Activated CD8-positive, alpha-beta memory T cell treated with anti-CD3 and anti-CD28 coated beads, Interleukin-2, amount 10 ng/mL, durations not matched to agents 7 days and 5 days (primary cell): ENCODE data around the gene TWF1. TPM values are rescaled to one million over a fixed set of nuclear protein-coding genes. Genes with fewer than 3 reads are reported as not detected.
"Not testable (repeated sequence)": the region's sequence is repeated elsewhere in the genome, so short reads cannot be mapped to it uniquely, and the experiment has no call there.

ENCODE experiments used
- ATAC-seq: fragments of 150-1000 bp; cut with Tn5 transposase; one replicate; pipeline ENCODE4 v1.10.0; 2021; ENCODE audit warnings: moderate library complexity
- CTCF ChIA-PET: fragments of 350-600 bp; sonication (Branson Sonifier 250); formaldehyde crosslinking; loops from one replicate; lab custom pipeline; 2021; ENCODE audit warnings: antibody characterized with exemption; lab: Charles Lee
- DNase-seq: peaks from one replicate; pipeline ENCODE4 v3.0.0-alpha.2; 2020
- H3K27ac Mint-ChIP-seq: one replicate; pipeline ENCODE4 v1.8.0; 2021; ENCODE audit warnings: mild to moderate bottlenecking, mixed read lengths
- H3K27me3 Mint-ChIP-seq: one replicate; pipeline ENCODE4 v1.8.0; 2021; ENCODE audit warnings: mixed read lengths
- H3K36me3 Mint-ChIP-seq: one replicate; pipeline ENCODE4 v1.8.0; 2021; ENCODE audit warnings: mild to moderate bottlenecking, mixed read lengths
- H3K4me1 Mint-ChIP-seq: one replicate; pipeline ENCODE4 v1.8.0; 2021; ENCODE audit warnings: mixed read lengths
- H3K4me3 Mint-ChIP-seq: one replicate; pipeline ENCODE4 v1.8.0; 2021; ENCODE audit warnings: mild to moderate bottlenecking, moderate library complexity, mixed read lengths
- H3K9me3 Mint-ChIP-seq: one replicate; pipeline ENCODE4 v1.8.0; 2022; ENCODE audit warnings: low read depth, mixed read lengths
- total RNA-seq, 2 experiments: library from RNA; stranded (reverse); gene quantifications; one replicate each; pipeline ENCODE4 v1.2.3, GENCODE V29; 2021

Gene TWF1
- total RNA-seq, 2 experiments from 2014 or later: 25.2 to 27.4 TPM

- no peak overlapping the region for H3K4me3 Mint-ChIP-seq
- H3K27me3 Mint-ChIP-seq: no peaks in the 10 kb centered on the region
- no peaks in the 10 kb centered on the region for H3K4me1 Mint-ChIP-seq
- CTCF ChIA-PET: no interaction called here
- H3K36me3 Mint-ChIP-seq: peaks cover 40% of the 10 kb centered on the region
- ATAC-seq (no peak), DNase-seq (no peak)
- no peak overlapping the region for H3K27ac Mint-ChIP-seq
- H3K9me3 Mint-ChIP-seq: no peaks in the 10 kb centered on the region
These were observed 19.0 kb downstream of the TWF1 start for GRCh38 chr12:43786899-43787693.

- DNase-seq (no peak), ATAC-seq (no peak)
- CTCF ChIA-PET: interaction anchor here (2.1 kb wide), 1 partner anchor 107 kb away, joined by 14 read pairs; no protein-coding TSS in a partner anchor
- Mint-ChIP-seq H3K4me3 (no peak overlapping the region), H3K27ac (no peak overlapping the region), H3K36me3 (peaks cover 23% of the 10 kb centered on the region), H3K27me3 (no peaks in the 10 kb centered on the region), H3K9me3 (no peaks in the 10 kb centered on the region), H3K4me1 (no peaks in the 10 kb centered on the region)
These were observed 29.6 kb downstream of the TWF1 start for GRCh38 chr12:43776498-43776897.

GRCh38 chr12:43766291-43766690, 39.8 kb downstream of the TWF1 start:
- no peak for ATAC-seq
- Mint-ChIP-seq H3K4me1 (peaks cover 21% of the 10 kb centered on the region), H3K4me3 (no peak overlapping the region), H3K9me3 (no peaks in the 10 kb centered on the region), H3K27ac (no peak overlapping the region), H3K27me3 (no peaks in the 10 kb centered on the region), H3K36me3 (peaks cover 50% of the 10 kb centered on the region)
- no peak for DNase-seq
- CTCF ChIA-PET: no interaction called here

- Mint-ChIP-seq H3K36me3 (peaks cover 42% of the 10 kb centered on the region), H3K4me1 (peaks cover 32% of the 10 kb centered on the region)
- CTCF ChIA-PET: interaction anchor here (1.4 kb wide), 1 partner anchor 118 kb away, joined by 3 read pairs; no protein-coding TSS in a partner anchor
These were observed 41.6 kb downstream of the TWF1 start for GRCh38 chr12:43764528-43764927.

GRCh38 chr12:43763769-43764168, 42.3 kb downstream of the TWF1 start:
- H3K27ac Mint-ChIP-seq: no peak overlapping the region
- peaks cover 39% of the 10 kb centered on the region for H3K36me3 Mint-ChIP-seq
- CTCF ChIA-PET: interaction anchor here (1.3 to 1.5 kb wide), 3 partner anchors 8 to 119 kb away, joined by 3 read pairs; no protein-coding TSS in a partner anchor
- DNase-seq: no peak
- no peak for ATAC-seq
- no peaks in the 10 kb centered on the region for H3K27me3 Mint-ChIP-seq
- peaks cover 33% of the 10 kb centered on the region for H3K4me1 Mint-ChIP-seq
- H3K4me3 Mint-ChIP-seq: no peak overlapping the region
- H3K9me3 Mint-ChIP-seq: no peaks in the 10 kb centered on the region

More at GRCh38 chr12:43764528-43764927, 41.6 kb downstream of the TWF1 start:
- Mint-ChIP-seq H3K27ac (no peak overlapping the region), H3K4me3 (no peak overlapping the region), H3K27me3 (no peaks in the 10 kb centered on the region), H3K9me3 (no peaks in the 10 kb centered on the region)
- ATAC-seq: no peak
- DNase-seq: no peak

GRCh38 chr12:43762596-43762995, 43.5 kb downstream of the TWF1 start:
- DNase-seq (no peak), ATAC-seq (no peak)
- no peak overlapping the region for H3K4me3 Mint-ChIP-seq
- H3K27me3 Mint-ChIP-seq: no peaks in the 10 kb centered on the region
- H3K9me3 Mint-ChIP-seq: no peaks in the 10 kb centered on the region
- H3K36me3 Mint-ChIP-seq: peaks cover 30% of the 10 kb centered on the region
- peak overlapping the region; percentile 11 for H3K27ac Mint-ChIP-seq
- CTCF ChIA-PET: interaction anchor here (0.6 to 1.5 kb wide), 4 partner anchors 9 to 117 kb away, joined by 3 to 4 read pairs (median 3); partner anchors contain the start of gene TWF1
- H3K4me1 Mint-ChIP-seq: peaks cover 41% of the 10 kb centered on the region

- Mint-ChIP-seq H3K9me3 (no peaks in the 10 kb centered on the region), H3K36me3 (peaks cover 31% of the 10 kb centered on the region), H3K4me3 (peak overlapping the region; percentile 57), H3K27ac (peak overlapping the region; percentile 65), H3K4me1 (peaks cover 48% of the 10 kb centered on the region), H3K27me3 (no peaks in the 10 kb centered on the region)
- ATAC-seq (no peak), DNase-seq (no peak)
- CTCF ChIA-PET: interaction anchor here (0.8 kb wide), 1 partner anchor 121 kb away, joined by 3 read pairs; no protein-coding TSS in a partner anchor
These were observed 44.6 kb downstream of the TWF1 start for GRCh38 chr12:43761500-43761899.

GRCh38 chr12:43760396-43760795, 45.7 kb downstream of the TWF1 start:
- no peaks in the 10 kb centered on the region for H3K9me3 Mint-ChIP-seq
- H3K27me3 Mint-ChIP-seq: no peaks in the 10 kb centered on the region
- DNase-seq: no peak
- H3K4me1 Mint-ChIP-seq: peaks cover 55% of the 10 kb centered on the region
- no peak for ATAC-seq
- CTCF ChIA-PET: interaction anchor here (2.0 kb wide), 1 partner anchor 122 kb away, joined by 7 read pairs; no protein-coding TSS in a partner anchor
- peak overlapping the region; percentile 99 for H3K27ac Mint-ChIP-seq
- peak overlapping the region; percentile 80 for H3K4me3 Mint-ChIP-seq
- peaks cover 37% of the 10 kb centered on the region for H3K36me3 Mint-ChIP-seq

GRCh38 chr12:43758728-43759563, 47.2 kb downstream of the TWF1 start, which contains the start of the genes IRAK4 and PUS7L:
TSS of gene IRAK4 (plus strand) at chr12:43758951. CDS start at chr12:43768112, 9,161 bp downstream.
TSS of gene PUS7L (minus strand) at chr12:43758790. CDS start at chr12:43755245, 3,545 bp downstream.
- Mint-ChIP-seq H3K4me1 (peaks cover 58% of the 10 kb centered on the region), H3K36me3 (peaks cover 38% of the 10 kb centered on the region)
- CTCF ChIA-PET: interaction anchor here (0.7 to 2.0 kb wide), 9 partner anchors 9 to 1433 kb away, joined by 3 to 9 read pairs (median 5); partner anchors contain the start of gene TWF1

GRCh38 chr12:43758247-43758727, 47.8 kb downstream of the TWF1 start:
- ATAC-seq: peak; percentile 8

More at GRCh38 chr12:43758728-43759563, 47.2 kb downstream of the TWF1 start, which contains the start of the genes IRAK4 and PUS7L:
- peak; percentile 97 for ATAC-seq
- Mint-ChIP-seq H3K27me3 (no peaks in the 10 kb centered on the region), H3K4me3 (peak within 1 kb of the TSS; percentile 80), H3K27ac (peak within 1 kb of the TSS; percentile 99), H3K9me3 (no peaks in the 10 kb centered on the region)
- DNase-seq: peak; percentile 97

GRCh38 chr12:43754015-43754414, 52.1 kb downstream of the TWF1 start:
- no peak for ATAC-seq
- Mint-ChIP-seq H3K36me3 (peaks cover 49% of the 10 kb centered on the region), H3K27ac (no peak overlapping the region), H3K9me3 (no peaks in the 10 kb centered on the region), H3K4me3 (no peak overlapping the region), H3K27me3 (no peaks in the 10 kb centered on the region), H3K4me1 (peaks cover 37% of the 10 kb centered on the region)
- CTCF ChIA-PET: interaction anchor here (1.6 kb wide), 1 partner anchor 53 kb away, joined by 5 read pairs; the partner anchor contains the start of gene TWF1
- no peak for DNase-seq

More at GRCh38 chr12:43758247-43758727, 47.8 kb downstream of the TWF1 start:
- no peak for DNase-seq
- H3K4me3 Mint-ChIP-seq: peak overlapping the region; percentile 80
- peaks cover 38% of the 10 kb centered on the region for H3K36me3 Mint-ChIP-seq
- H3K9me3 Mint-ChIP-seq: no peaks in the 10 kb centered on the region
- H3K4me1 Mint-ChIP-seq: peaks cover 58% of the 10 kb centered on the region
- CTCF ChIA-PET: interaction anchor here (1.1 to 1.7 kb wide), 3 partner anchors 14 to 1433 kb away, joined by 3 to 9 read pairs (median 7); partner anchors contain the start of gene TWF1
- H3K27ac Mint-ChIP-seq: peak overlapping the region; percentile 99
- H3K27me3 Mint-ChIP-seq: no peaks in the 10 kb centered on the region

- Mint-ChIP-seq H3K36me3 (peaks cover 50% of the 10 kb centered on the region), H3K4me1 (peaks cover 21% of the 10 kb centered on the region)
- H3K9me3 Mint-ChIP-seq, DNase-seq, ATAC-seq, H3K4me3 Mint-ChIP-seq, CTCF ChIA-PET, H3K27ac Mint-ChIP-seq, H3K27me3 Mint-ChIP-seq: not testable (repeated sequence)
These were observed 54.8 kb downstream of the TWF1 start for GRCh38 chr12:43751360-43751759.
